NT2/D1 (cell line): ENCODE results near the gene CXCR5.

Experiments used
- DNase-seq: peaks from one replicate; pipeline ENCODE4 v3.0.0-alpha.2; 2011; ENCODE audit warnings: low read depth, low spot score
- H3K27me3 ChIP-seq: 2 replicates; pipeline ENCODE4 v1.6.0; 2011; ENCODE audit warnings: mild to moderate bottlenecking; ENCODE audit not compliant: insufficient read length, insufficient read depth
- H3K36me3 ChIP-seq: 2 replicates; pipeline ENCODE4 v1.6.1; 2011; ENCODE audit warnings: mild to moderate bottlenecking, low read length, mixed read lengths; ENCODE audit not compliant: insufficient read depth, insufficient read length
- H3K4me1 ChIP-seq: 2 replicates; pipeline ENCODE4 v1.5.1; 2011; ENCODE audit not compliant: insufficient read depth, insufficient read length
- H3K4me3 ChIP-seq: 2 replicates; pipeline ENCODE4 v1.5.1; 2011; ENCODE audit warnings: low read depth; ENCODE audit not compliant: insufficient read length
- H3K9ac ChIP-seq: 2 replicates; pipeline ENCODE4 v1.6.0; 2011; ENCODE audit warnings: low read depth; ENCODE audit not compliant: insufficient read length
- H3K9me3 ChIP-seq: 2 replicates; pipeline ENCODE4 v1.5.1; 2011; ENCODE audit warnings: mild to moderate bottlenecking, low read length; ENCODE audit not compliant: insufficient read depth
- SUZ12 ChIP-seq: IDR thresholded peaks from 2 replicates; pipeline ENCODE4 v1.6.1; 2011; ENCODE audit not compliant: insufficient read length, insufficient read depth; ENCODE audit errors: extremely low read depth
- YY1 ChIP-seq: IDR thresholded peaks from 2 replicates; pipeline ENCODE4 v1.6.1; 2011; ENCODE audit not compliant: insufficient read length, insufficient read depth
- ZNF274 ChIP-seq: IDR thresholded peaks from 2 replicates; pipeline ENCODE4 v1.6.1; 2011; ENCODE audit warnings: mild to moderate bottlenecking, low read depth, low read length

CXCR5 gene

GRCh38 chr11:118843565-118843964 is 40.1 kb upstream of the CXCR5 start:
- H3K36me3 ChIP-seq, result no peaks in the 10 kb centered on the region
- H3K27me3 ChIP-seq, result no peaks in the 10 kb centered on the region
- H3K9ac ChIP-seq, result no peak overlapping the region
- H3K4me3 ChIP-seq, result no peak overlapping the region
- H3K4me1 ChIP-seq, result peaks cover 3% of the 10 kb centered on the region
- DNase-seq, result no peak
- H3K9me3 ChIP-seq, result no peaks in the 10 kb centered on the region
- no peak for TF ChIP-seq ZNF274
- TF ChIP-seq SUZ12, result no peak
- TF ChIP-seq YY1, result no peak

- H3K9me3 ChIP-seq, result no peaks in the 10 kb centered on the region
- H3K36me3 ChIP-seq, result no peaks in the 10 kb centered on the region
- DNase-seq, result no peak
- peaks cover 3% of the 10 kb centered on the region for H3K4me1 ChIP-seq
- no peaks in the 10 kb centered on the region for H3K27me3 ChIP-seq
- no peak overlapping the region for H3K9ac ChIP-seq
- TF ChIP-seq YY1, result no peak
- TF ChIP-seq ZNF274, result no peak
- no peak for TF ChIP-seq SUZ12
- H3K4me3 ChIP-seq, result no peak overlapping the region
Observed at GRCh38 chr11:118845369-118845768, 38.3 kb upstream of the CXCR5 start.

- peak; percentile 22 for DNase-seq
- no peaks in the 10 kb centered on the region for H3K36me3 ChIP-seq
- TF ChIP-seq ZNF274 (no peak), YY1 (no peak), SUZ12 (no peak)
- no peaks in the 10 kb centered on the region for H3K9me3 ChIP-seq
- H3K4me3 ChIP-seq, result no peak overlapping the region
- H3K4me1 ChIP-seq, result peaks cover 2% of the 10 kb centered on the region
- H3K9ac ChIP-seq, result no peak overlapping the region
- H3K27me3 ChIP-seq, result no peaks in the 10 kb centered on the region
Observed at GRCh38 chr11:118846181-118846935, 37.3 kb upstream of the CXCR5 start.

GRCh38 chr11:118849825-118850224 is 33.9 kb upstream of the CXCR5 start:
- H3K9ac ChIP-seq, result no peak overlapping the region
- H3K4me3 ChIP-seq, result no peak overlapping the region
- no peaks in the 10 kb centered on the region for H3K27me3 ChIP-seq
- TF ChIP-seq SUZ12, result no peak
- TF ChIP-seq YY1, result no peak
- TF ChIP-seq ZNF274, result no peak
- DNase-seq, result no peak
- no peaks in the 10 kb centered on the region for H3K4me1 ChIP-seq
- no peaks in the 10 kb centered on the region for H3K36me3 ChIP-seq
- H3K9me3 ChIP-seq, result no peaks in the 10 kb centered on the region

GRCh38 chr11:118851970-118852369 is 31.7 kb upstream of the CXCR5 start:
- no peaks in the 10 kb centered on the region for H3K9me3 ChIP-seq
- no peaks in the 10 kb centered on the region for H3K27me3 ChIP-seq
- H3K4me1 ChIP-seq, result no peaks in the 10 kb centered on the region
- no peaks in the 10 kb centered on the region for H3K36me3 ChIP-seq
- no peak overlapping the region for H3K9ac ChIP-seq
- DNase-seq, result no peak
- TF ChIP-seq SUZ12, result no peak
- no peak for TF ChIP-seq ZNF274
- no peak for TF ChIP-seq YY1
- H3K4me3 ChIP-seq, result no peak overlapping the region

GRCh38 chr11:118853678-118854077 is 30.0 kb upstream of the CXCR5 start:
- Histone ChIP-seq H3K36me3 (no peaks in the 10 kb centered on the region), H3K9me3 (no peaks in the 10 kb centered on the region), H3K27me3 (no peaks in the 10 kb centered on the region), H3K4me1 (no peaks in the 10 kb centered on the region), H3K9ac (no peak overlapping the region), H3K4me3 (no peak overlapping the region)
- DNase-seq, result no peak
- TF ChIP-seq SUZ12, result no peak
- TF ChIP-seq YY1, result no peak
- TF ChIP-seq ZNF274, result no peak

GRCh38 chr11:118856314-118856713 is 27.4 kb upstream of the CXCR5 start:
- DNase-seq, result no peak
- H3K9me3 ChIP-seq, result no peaks in the 10 kb centered on the region
- H3K9ac ChIP-seq, result no peak overlapping the region
- no peaks in the 10 kb centered on the region for H3K4me1 ChIP-seq
- H3K4me3 ChIP-seq, result no peak overlapping the region
- H3K27me3 ChIP-seq, result no peaks in the 10 kb centered on the region
- TF ChIP-seq SUZ12 (no peak), YY1 (no peak), ZNF274 (no peak)
- H3K36me3 ChIP-seq, result no peaks in the 10 kb centered on the region
